GM19238 (cell line): ENCODE data around the gene IRX4.

ENCODE experiments used
- DNase-seq: peaks from one replicate; pipeline ENCODE4 v3.0.0; 2011; ENCODE audit warnings: low spot score; ENCODE audit not compliant: insufficient read length

The IRX4 gene

GRCh38 chr5:1914471-1914870, 31.7 kb upstream of the IRX4 start:
- no peak for DNase-seq

DNA sequence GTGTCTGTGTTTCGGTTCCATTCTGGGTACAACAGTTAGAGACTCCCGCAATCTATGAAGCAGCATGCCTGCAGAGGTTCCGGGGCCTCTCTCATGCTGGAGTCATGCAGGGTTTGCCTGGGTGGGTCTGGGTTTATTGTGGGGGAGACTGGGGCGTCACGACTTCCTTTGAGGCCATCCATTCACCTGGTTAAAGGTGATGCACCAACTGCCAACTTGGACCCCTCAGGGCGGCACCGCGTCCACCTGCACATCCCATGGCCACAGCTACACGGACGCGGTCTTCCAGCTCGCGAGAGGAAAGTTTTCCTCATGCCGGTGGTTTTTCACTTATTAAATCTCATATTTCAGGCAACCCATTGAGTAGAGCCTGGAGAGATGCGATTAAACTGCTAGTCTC, 30.9 kb upstream of the IRX4 start:
- no peak for DNase-seq

- DNase-seq, result no peak
These were observed 30.3 kb upstream of the IRX4 start for GRCh38 chr5:1912951-1913565.

DNA sequence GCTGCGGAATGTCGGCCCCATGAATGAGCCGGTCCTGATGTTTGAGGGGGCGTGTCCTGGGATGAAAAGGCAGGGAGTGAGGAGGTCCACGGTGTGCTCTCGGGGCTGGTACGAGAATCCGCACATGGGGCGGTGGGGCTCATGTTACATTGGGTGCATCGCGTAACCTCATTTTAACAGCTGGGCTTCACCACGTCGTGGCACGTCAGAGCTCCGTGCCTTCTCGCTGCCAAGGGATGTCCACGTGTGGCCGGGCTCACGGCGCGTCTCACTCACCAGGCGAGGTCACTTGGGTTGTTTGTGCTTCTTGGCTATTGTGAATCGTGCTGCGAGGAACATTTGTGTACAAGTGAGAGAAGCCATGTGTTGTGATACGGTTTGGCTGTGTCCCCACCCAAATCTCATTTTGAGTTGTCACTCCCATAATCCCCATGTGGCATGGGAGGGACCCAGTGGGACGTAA, 29.1 kb upstream of the IRX4 start:
- no peak for DNase-seq

GRCh38 chr5:1910861-1911772, 28.4 kb upstream of the IRX4 start:
- DNase-seq, result no peak

DNA sequence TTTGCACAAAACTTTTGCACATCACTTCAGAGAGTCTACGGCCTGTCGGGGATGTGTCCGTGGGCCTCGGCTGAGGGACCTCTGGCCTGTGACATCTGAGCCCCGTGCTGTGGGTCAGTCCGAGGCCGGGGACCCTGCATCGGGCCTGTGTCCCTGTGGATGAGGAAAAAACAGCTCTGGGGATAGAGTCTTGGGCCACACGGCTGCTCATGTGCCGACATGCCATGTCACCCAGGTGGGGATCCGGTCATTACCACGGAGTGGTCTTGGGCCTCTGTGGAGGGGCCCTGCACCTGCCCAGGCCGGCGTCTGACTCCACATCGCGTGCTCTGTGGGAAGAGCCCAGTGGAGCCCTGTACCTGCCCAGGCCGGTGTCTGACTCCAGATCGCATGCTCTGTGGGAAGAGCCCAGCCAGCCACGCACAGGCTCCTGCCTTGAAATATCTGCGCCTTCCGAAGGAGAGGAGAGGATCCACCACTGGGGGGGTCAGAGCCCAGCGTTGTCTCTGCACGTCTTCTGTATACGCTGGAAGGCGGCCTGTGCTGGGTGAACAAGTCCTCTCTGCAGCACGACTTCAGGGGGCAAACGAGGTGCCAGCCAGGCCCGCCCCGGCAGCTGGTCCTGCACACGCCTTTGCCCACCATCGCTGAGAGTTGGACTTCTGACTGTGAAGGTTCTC, 27.5 kb upstream of the IRX4 start:
- no peak for DNase-seq

GRCh38 chr5:1909346-1909985, 26.7 kb upstream of the IRX4 start:
- no peak for DNase-seq

- no peak for DNase-seq
These were observed 26.2 kb upstream of the IRX4 start for GRCh38 chr5:1908931-1909330.

GRCh38 chr5:1907616-1908015, 24.9 kb upstream of the IRX4 start:
- no peak for DNase-seq

- no peak for DNase-seq
These were observed 22.4 kb upstream of the IRX4 start for GRCh38 chr5:1905108-1905507.

DNA sequence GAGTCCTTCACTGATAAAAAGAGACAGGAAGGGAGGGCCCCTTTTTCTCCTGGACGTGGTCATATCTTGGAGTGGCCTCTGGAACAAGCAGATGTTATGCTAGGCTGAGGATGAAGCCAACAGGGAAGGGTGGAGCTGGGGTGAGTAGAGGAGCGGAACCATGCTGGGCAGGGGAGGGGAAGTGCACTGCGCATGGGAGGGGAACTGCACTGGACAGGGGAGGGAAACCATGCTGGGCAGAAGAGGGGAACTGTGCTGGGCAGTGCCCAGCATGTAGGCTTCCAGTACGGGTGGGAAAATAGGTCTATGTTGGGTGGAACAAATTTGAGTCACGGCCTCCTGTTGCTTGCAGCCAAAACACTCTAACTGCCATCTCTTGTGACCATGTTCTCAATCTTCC, 19.3 kb upstream of the IRX4 start:
- no peak for DNase-seq

- no peak for DNase-seq
These were observed 18.3 kb upstream of the IRX4 start for GRCh38 chr5:1901061-1901460.

GRCh38 chr5:1899201-1899600, 16.5 kb upstream of the IRX4 start:
- no peak for DNase-seq

DNA sequence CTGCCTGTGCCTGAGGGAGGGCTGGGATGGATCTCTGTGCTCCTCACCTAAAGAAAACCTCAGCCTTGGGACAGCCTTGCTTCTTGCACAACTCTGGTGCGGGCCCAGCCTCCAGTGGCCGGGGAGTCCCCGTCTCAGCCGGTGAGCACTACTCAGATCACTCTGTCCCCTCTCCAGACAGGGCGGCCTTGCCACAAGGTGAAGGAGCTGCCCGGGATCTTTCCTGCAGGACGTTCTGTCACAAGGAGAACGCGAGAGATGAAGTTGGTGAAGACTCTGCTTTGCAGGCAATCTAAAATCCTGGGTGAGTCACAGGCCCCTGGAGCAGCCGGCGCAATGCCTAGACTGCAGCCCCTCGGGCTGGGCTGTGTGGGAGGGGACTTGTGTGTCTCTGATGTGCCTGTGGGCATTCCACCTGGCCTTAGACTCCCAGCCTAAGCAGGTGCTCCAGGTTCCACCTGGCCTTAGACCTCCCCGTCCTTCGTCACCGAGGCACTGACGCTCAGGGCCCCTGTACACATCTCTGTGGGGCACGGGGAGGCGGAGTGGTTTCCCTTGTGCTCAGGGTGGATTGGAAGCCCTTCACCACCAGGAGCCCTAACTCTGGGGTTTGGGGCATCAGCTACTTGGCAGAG, 15.2 kb upstream of the IRX4 start:
- DNase-seq, result no peak

DNA sequence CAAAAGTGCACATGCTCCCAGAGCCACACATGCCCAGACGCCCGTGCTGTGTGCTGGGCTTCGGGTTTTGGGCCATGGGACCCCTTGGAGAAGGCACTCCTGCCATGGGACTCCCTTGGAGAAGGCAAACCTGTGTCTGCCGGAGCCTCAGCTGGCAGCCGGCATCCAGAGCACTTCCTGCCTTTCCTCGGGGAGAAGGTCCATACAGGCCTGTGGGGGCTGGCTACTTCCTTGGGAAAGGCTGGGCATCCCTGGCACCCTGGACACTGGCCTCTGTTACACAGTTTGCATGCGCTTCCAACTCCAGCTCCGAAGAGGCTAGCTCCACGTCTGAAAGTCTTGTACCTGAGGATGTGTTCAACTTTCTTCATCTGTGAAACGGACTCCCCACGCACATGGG, 14.7 kb upstream of the IRX4 start:
- DNase-seq, result no peak

DNA sequence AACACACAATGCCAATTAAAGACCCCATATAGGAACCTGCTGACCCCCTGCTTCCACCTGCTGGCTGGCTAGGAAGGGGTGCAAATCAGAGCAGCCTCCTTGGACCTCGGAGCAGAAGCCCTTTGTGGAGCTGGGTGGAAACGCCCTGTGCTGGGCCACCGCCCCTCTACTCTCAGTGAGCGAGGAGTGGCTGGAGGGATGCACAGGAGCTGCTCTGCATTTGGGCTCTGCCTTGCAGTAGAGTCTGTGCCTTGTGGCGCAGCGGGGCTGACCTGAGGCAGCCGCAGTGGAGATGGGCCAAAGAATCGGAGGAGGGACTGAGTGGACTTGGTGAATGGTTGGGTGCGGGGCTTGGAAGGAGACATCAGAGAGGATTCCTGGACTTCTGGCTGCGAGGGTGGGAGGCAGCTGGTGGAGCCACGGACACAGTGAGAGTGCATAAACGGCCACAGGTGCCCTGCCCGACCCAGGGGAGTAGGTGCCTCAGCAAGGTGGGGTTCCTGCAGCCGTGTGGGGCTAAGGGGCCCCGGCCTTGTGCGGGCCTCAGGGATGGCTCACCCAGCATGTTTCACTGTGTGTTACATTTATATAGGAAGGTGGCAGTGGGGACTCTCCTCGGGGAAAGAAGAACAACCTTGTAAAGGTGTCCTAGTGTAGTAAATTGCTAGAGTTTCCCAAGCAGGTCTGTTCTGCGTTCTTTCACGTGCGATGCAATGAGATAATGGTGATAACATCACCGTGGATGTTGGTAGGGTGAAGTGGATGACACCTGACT, 14.1 kb upstream of the IRX4 start:
- no peak for DNase-seq

- DNase-seq, result no peak
These were observed 13.2 kb upstream of the IRX4 start for GRCh38 chr5:1895739-1896420.

- DNase-seq, result no peak
These were observed 11.5 kb upstream of the IRX4 start for GRCh38 chr5:1894243-1894642.

GRCh38 chr5:1893754-1894153, 11.0 kb upstream of the IRX4 start:
- no peak for DNase-seq
